HG03571 (cell line): ENCODE results near the gene ZNF217.
"Not testable (repeated sequence)": the region's sequence is repeated elsewhere in the genome, so short reads cannot be mapped to it uniquely, and the experiment has no call there.

Experiments
- ATAC-seq: cut with Tn5 transposase; IDR thresholded peaks from one replicate; pipeline ENCODE4 v1.9.1; 2021; ENCODE audit not compliant: unreplicated experiment

ZNF217 gene

GRCh38 chr20:53569606-53570307 is 23.9 kb downstream of the ZNF217 start:
- no peak for ATAC-seq

- no peak for ATAC-seq
Observed at GRCh38 chr20:53569005-53569404, 24.6 kb downstream of the ZNF217 start.

- no peak for ATAC-seq
Observed at GRCh38 chr20:53568351-53568750, 25.3 kb downstream of the ZNF217 start.

GRCh38 chr20:53567379-53567917 is 26.2 kb downstream of the ZNF217 start:
- ATAC-seq = no peak

- not testable (repeated sequence) for ATAC-seq
Observed at GRCh38 chr20:53566623-53567022, 27.0 kb downstream of the ZNF217 start.

GRCh38 chr20:53565254-53565653 is 28.4 kb downstream of the ZNF217 start:
- ATAC-seq = no peak

GRCh38 chr20:53562104-53562764 is 31.4 kb downstream of the ZNF217 start:
- ATAC-seq = not testable (repeated sequence)

- ATAC-seq = no peak
Observed at GRCh38 chr20:53561505-53561904, 32.1 kb downstream of the ZNF217 start.

- no peak for ATAC-seq
Observed at GRCh38 chr20:53559816-53560215, 33.8 kb downstream of the ZNF217 start.

- ATAC-seq = no peak
Observed at GRCh38 chr20:53557130-53557529, 36.5 kb downstream of the ZNF217 start.

- ATAC-seq = no peak
Observed at GRCh38 chr20:53556267-53556897, 37.3 kb downstream of the ZNF217 start.

- no peak for ATAC-seq
Observed at GRCh38 chr20:53555816-53556215, 37.8 kb downstream of the ZNF217 start.

GRCh38 chr20:53555081-53555480 is 38.6 kb downstream of the ZNF217 start:
- ATAC-seq = no peak

- ATAC-seq = not testable (repeated sequence)
Observed at GRCh38 chr20:53552572-53552893, 41.1 kb downstream of the ZNF217 start.

GRCh38 chr20:53551719-53552571 is 41.7 kb downstream of the ZNF217 start:
- not testable (repeated sequence) for ATAC-seq

GRCh38 chr20:53550280-53551187 is 43.1 kb downstream of the ZNF217 start:
- no peak for ATAC-seq

- no peak for ATAC-seq
Observed at GRCh38 chr20:53547664-53548239, 45.9 kb downstream of the ZNF217 start.

GRCh38 chr20:53539516-53539915 is 54.1 kb downstream of the ZNF217 start:
- no peak for ATAC-seq

- not testable (repeated sequence) for ATAC-seq
Observed at GRCh38 chr20:53536382-53536781, 57.3 kb downstream of the ZNF217 start.

GRCh38 chr20:53535878-53536277 is 57.8 kb downstream of the ZNF217 start:
- no peak for ATAC-seq
